Epithelial cell of proximal tubule (primary cell): ENCODE results near the gene FARSB. TPM values are rescaled to one million over a fixed set of nuclear protein-coding genes. Genes with fewer than 3 reads are reported as not detected.

Experiments used
- DNase-seq: peaks from one replicate; pipeline ENCODE4 v3.0.0-alpha.2; 2011; ENCODE audit warnings: low read depth
- H3K4me3 ChIP-seq: 2 replicates; pipeline ENCODE4 v1.5.1; 2011; ENCODE audit warnings: low read depth, mild to moderate bottlenecking, low read length
- total RNA-seq: library from RNA; depleted of rRNA; stranded (reverse); fragments of >200 nt; gene quantifications from 2 replicates; pipeline ENCODE4 v1.2.3, GENCODE V29; 2015
- TF ChIP-seq, protein P1 (sequence below): conservative IDR thresholded peaks from 2 replicates; pipeline ENCODE4 v1.5.1; 2012; ENCODE audit warnings: low read depth, mild to moderate bottlenecking, low read length

FARSB gene
- total RNA-seq, 1 donor from 2014 or later = 18.3 TPM

GRCh38 chr2:222622910-222623309 is 33.0 kb downstream of the FARSB start:
- no peak for DNase-seq
- H3K4me3 ChIP-seq = no peak overlapping the region

GRCh38 chr2:222621893-222622292 is 34.0 kb downstream of the FARSB start:
- TF ChIP-seq, protein P1, sequence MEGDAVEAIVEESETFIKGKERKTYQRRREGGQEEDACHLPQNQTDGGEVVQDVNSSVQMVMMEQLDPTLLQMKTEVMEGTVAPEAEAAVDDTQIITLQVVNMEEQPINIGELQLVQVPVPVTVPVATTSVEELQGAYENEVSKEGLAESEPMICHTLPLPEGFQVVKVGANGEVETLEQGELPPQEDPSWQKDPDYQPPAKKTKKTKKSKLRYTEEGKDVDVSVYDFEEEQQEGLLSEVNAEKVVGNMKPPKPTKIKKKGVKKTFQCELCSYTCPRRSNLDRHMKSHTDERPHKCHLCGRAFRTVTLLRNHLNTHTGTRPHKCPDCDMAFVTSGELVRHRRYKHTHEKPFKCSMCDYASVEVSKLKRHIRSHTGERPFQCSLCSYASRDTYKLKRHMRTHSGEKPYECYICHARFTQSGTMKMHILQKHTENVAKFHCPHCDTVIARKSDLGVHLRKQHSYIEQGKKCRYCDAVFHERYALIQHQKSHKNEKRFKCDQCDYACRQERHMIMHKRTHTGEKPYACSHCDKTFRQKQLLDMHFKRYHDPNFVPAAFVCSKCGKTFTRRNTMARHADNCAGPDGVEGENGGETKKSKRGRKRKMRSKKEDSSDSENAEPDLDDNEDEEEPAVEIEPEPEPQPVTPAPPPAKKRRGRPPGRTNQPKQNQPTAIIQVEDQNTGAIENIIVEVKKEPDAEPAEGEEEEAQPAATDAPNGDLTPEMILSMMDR = no peak
- H3K4me3 ChIP-seq = no peak overlapping the region
- no peak for DNase-seq

More at GRCh38 chr2:222622910-222623309, 33.0 kb downstream of the FARSB start:
- TF ChIP-seq, protein P1 = no peak

DNA sequence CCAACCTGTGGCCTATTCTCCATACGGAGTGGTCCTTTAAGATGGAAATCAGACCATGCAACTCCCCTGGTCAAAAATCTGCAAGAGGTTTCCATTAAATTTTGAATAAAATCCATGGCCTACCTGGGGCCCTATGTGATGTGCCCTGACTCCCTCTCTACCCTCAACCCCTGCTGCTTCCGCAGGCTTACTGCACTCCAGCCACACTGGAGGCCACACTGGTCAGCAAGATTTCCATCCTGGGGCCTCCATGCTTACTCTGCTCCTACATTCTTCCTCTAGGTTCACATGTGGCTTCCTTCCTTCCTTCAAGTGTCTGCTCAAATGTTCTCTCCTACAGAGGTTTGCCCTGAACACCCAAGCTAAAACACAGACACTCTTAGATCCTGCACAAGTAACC is 40.6 kb downstream of the FARSB start:
- TF ChIP-seq, protein P1 = no peak
- no peak for DNase-seq
- H3K4me3 ChIP-seq = no peak overlapping the region

GRCh38 chr2:222613715-222614331 is 42.1 kb downstream of the FARSB start:
- H3K4me3 ChIP-seq = no peak overlapping the region
- TF ChIP-seq, protein P1 = peak; percentile 88
- peak; percentile 6 for DNase-seq

DNA sequence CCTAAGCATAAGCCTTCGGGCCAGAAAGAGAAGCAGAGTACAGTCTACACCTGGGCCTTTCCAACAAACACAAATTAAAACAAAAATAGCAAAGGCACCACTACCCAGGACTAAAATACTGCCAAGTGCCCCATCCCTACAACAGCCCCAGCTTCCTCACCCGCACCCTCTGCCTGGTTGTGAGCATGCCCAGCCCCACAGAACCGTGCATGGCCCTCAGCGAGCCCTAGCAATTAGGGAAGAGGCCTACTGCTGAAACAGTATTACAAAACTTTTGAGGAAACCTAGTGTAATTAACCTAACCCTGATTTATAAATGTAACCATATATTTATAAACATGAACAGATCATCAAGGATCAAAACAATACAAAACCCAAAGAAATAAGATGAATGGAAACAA is 44.2 kb downstream of the FARSB start:
- TF ChIP-seq, protein P1 = no peak
- DNase-seq = no peak
- H3K4me3 ChIP-seq = no peak overlapping the region

GRCh38 chr2:222610746-222611145 is 45.1 kb downstream of the FARSB start:
- DNase-seq = no peak
- no peak overlapping the region for H3K4me3 ChIP-seq
- TF ChIP-seq, protein P1 = peak; percentile 17

GRCh38 chr2:222609381-222609780 is 46.5 kb downstream of the FARSB start:
- DNase-seq = no peak
- TF ChIP-seq, protein P1 = no peak
- H3K4me3 ChIP-seq = no peak overlapping the region
